ENCODE measurements around the gene SCARF1.
A peak's percentile ranks its signal among the peaks of the same experiment; 100 is the strongest.

The SCARF1 gene

GRCh38 chr17:1648963-1649843 is 3.7 kb upstream of the SCARF1 start:
- DNase-seq: peak in 57 of 58 donors; percentile 33 to 96 (median 91)

GRCh38 chr17:1648173-1648962 is 2.8 kb upstream of the SCARF1 start:
- peak in 9 of 58 donors; percentile 38 to 65 (median 52) for DNase-seq

GRCh38 chr17:1647802-1648171 is 2.3 kb upstream of the SCARF1 start:
- DNase-seq: no peak

- DNase-seq: no peak
Observed at GRCh38 chr17:1646199-1646875, 805 bp upstream of the SCARF1 start.

GRCh38 chr17:1644493-1645206 is 882 bp downstream of the SCARF1 start:
- no peak for DNase-seq

- peak in 1 of 58 donors; percentile 9 for DNase-seq
Observed at GRCh38 chr17:1643999-1644492, 1.5 kb downstream of the SCARF1 start.

GRCh38 chr17:1643293-1643998 is 2.1 kb downstream of the SCARF1 start:
- peak in 3 of 58 donors; percentile 21 to 25 (median 22) for DNase-seq

GRCh38 chr17:1641065-1641403 is 4.5 kb downstream of the SCARF1 start:
- DNase-seq: peak in 1 of 58 donors; percentile 27

- peak in 25 of 58 donors; percentile 4 to 77 (median 43) for DNase-seq
Observed at GRCh38 chr17:1640329-1641064, 5.0 kb downstream of the SCARF1 start.

GRCh38 chr17:1639549-1640180 is 5.9 kb downstream of the SCARF1 start:
- DNase-seq: peak in 10 of 58 donors; percentile 19 to 53 (median 34)

- DNase-seq: no peak
Observed at GRCh38 chr17:1638624-1639300, 6.8 kb downstream of the SCARF1 start.

GRCh38 chr17:1638171-1638590 is 7.4 kb downstream of the SCARF1 start:
- peak in 1 of 58 donors; percentile 17 for DNase-seq

- no peak for DNase-seq
Observed at GRCh38 chr17:1636732-1637285, 8.7 kb downstream of the SCARF1 start.

GRCh38 chr17:1635675-1636465 is 9.7 kb downstream of the SCARF1 start:
- DNase-seq: no peak

GRCh38 chr17:1634841-1635650 is 10.5 kb downstream of the SCARF1 start:
- no peak for DNase-seq

- no peak for DNase-seq
Observed at GRCh38 chr17:1630662-1631061, 14.9 kb downstream of the SCARF1 start.

Data from anterior cingulate cortex (tissue), 58 donors.